OCI-LY1 (cell line): ENCODE measurements around the gene CTSE.

Experiments
- H2AFZ ChIP-seq: fragments of 200-600 bp; sonication (generic), shearing (Covaris generic); 2 replicates; pipeline ENCODE4 v1.6.0; 2014; ENCODE audit warnings: antibody characterized with exemption, mild to moderate bottlenecking, low read length
- H3F3A ChIP-seq: fragments of 200-600 bp; sonication (generic), shearing (Covaris generic); 2 replicates; pipeline ENCODE4 v1.6.0; 2014; ENCODE audit warnings: mild to moderate bottlenecking, antibody characterized with exemption, low read length, moderate library complexity; ENCODE audit not compliant: insufficient read depth
- H3K27ac ChIP-seq: fragments of 200-600 bp; sonication (generic); 2 replicates; pipeline ENCODE4 v1.5.1; 2014; ENCODE audit warnings: low read length, mixed run types, mild to moderate bottlenecking, low read depth; ENCODE audit not compliant: poor library complexity, severe bottlenecking
- H3K27me3 ChIP-seq: fragments of 200-600 bp; sonication (generic); 2 replicates; pipeline ENCODE4 v1.6.0; 2014; ENCODE audit warnings: antibody characterized with exemption, mild to moderate bottlenecking, low read length, moderate library complexity; ENCODE audit not compliant: insufficient read depth
- H3K36me3 ChIP-seq: fragments of 200-600 bp; sonication (generic); 2 replicates; pipeline ENCODE4 v1.6.1; 2014; ENCODE audit warnings: mild to moderate bottlenecking, antibody characterized with exemption, low read length, moderate library complexity, mixed read lengths; ENCODE audit not compliant: insufficient read depth
- H3K4me1 ChIP-seq: fragments of 200-600 bp; sonication (generic); 2 replicates; pipeline ENCODE4 v1.5.1; 2014; ENCODE audit warnings: mild to moderate bottlenecking, low read length, moderate library complexity; ENCODE audit not compliant: insufficient read depth, severe bottlenecking
- H3K4me2 ChIP-seq: fragments of 200-600 bp; sonication (generic), shearing (Covaris generic); 2 replicates; pipeline ENCODE4 v1.6.1; 2014; ENCODE audit warnings: low read length
- H3K4me3 ChIP-seq: fragments of 200-600 bp; sonication (generic); 2 replicates; pipeline ENCODE4 v1.5.1; 2014; ENCODE audit warnings: low read length, low read depth, mild to moderate bottlenecking, mixed read lengths; ENCODE audit not compliant: poor library complexity, severe bottlenecking
- H3K79me2 ChIP-seq: fragments of 200-600 bp; shearing (Covaris generic); 2 replicates; pipeline ENCODE4 v1.6.1; 2016; ENCODE audit warnings: mixed run types, low read length, mixed read lengths; ENCODE audit not compliant: insufficient read depth
- H3K9ac ChIP-seq: fragments of 200-600 bp; sonication (generic), shearing (Covaris generic); 2 replicates; pipeline ENCODE4 v1.6.1; 2014; ENCODE audit warnings: mild to moderate bottlenecking, low read length, mixed read lengths
- H3K9me2 ChIP-seq: fragments of 200-600 bp; sonication (generic), shearing (Covaris generic); 2 replicates; pipeline ENCODE4 v1.6.1; 2014; ENCODE audit warnings: low read depth, mild to moderate bottlenecking, low read length, mixed read lengths
- H3K9me3 ChIP-seq: fragments of 200-600 bp; shearing (Covaris generic); 2 replicates; pipeline ENCODE4 v1.6.1; 2014; ENCODE audit warnings: low read length, mixed read lengths
- H4K20me1 ChIP-seq: fragments of 200-600 bp; sonication (generic), shearing (Covaris generic); 2 replicates; pipeline ENCODE4 v1.6.0; 2016; ENCODE audit warnings: mild to moderate bottlenecking, low read length; ENCODE audit not compliant: insufficient read depth
- EZH2 ChIP-seq: fragments of 200-600 bp; sonication (generic), shearing (Covaris generic); IDR thresholded peaks from 2 replicates; pipeline ENCODE4 v1.8.0; 2017; ENCODE audit warnings: borderline replicate concordance, mixed run types, mild to moderate bottlenecking, antibody characterized with exemption, low read length, moderate library complexity, mixed read lengths
- TF ChIP-seq, protein P1 (sequence below): fragments of 200-600 bp; sonication (generic), shearing (Covaris generic); IDR thresholded peaks from 2 replicates; pipeline ENCODE4 v1.5.1; 2017; ENCODE audit warnings: mild to moderate bottlenecking, antibody characterized with exemption, low read length, moderate library complexity, mixed read lengths

The CTSE gene

DNA sequence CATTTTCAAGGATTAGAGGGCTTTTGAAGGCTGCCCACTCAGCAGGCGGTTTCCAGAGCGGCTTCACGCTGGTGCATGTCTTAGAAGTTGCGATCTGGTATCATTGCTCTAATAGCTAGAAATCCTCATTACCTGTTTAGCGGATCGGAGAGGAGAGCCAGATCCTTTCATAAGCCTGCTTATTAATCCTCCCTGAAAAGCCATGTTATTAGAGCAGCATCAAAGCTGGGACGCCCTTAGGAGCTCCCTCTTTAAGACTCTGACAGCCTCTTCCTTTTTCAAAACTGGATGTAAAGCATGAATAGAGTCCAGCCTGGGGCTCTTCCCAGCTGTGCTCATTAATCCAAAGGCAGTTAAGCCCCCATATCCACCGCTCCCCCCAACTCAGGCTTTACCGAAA lies 13.9 kb upstream of the CTSE start:
- no peak overlapping the region for H3K9ac ChIP-seq
- H2AFZ ChIP-seq = no peak overlapping the region
- no peaks in the 10 kb centered on the region for H3K27me3 ChIP-seq
- H3K36me3 ChIP-seq = no peaks in the 10 kb centered on the region
- peaks cover 69% of the 10 kb centered on the region for H3K4me1 ChIP-seq
- H3K79me2 ChIP-seq = no peaks in the 10 kb centered on the region
- peak overlapping the region; percentile 80 for H3K27ac ChIP-seq
- H3K9me3 ChIP-seq = no peaks in the 10 kb centered on the region
- H3K4me2 ChIP-seq = no peak overlapping the region
- no peaks in the 10 kb centered on the region for H4K20me1 ChIP-seq
- H3K9me2 ChIP-seq = no peaks in the 10 kb centered on the region
- no peak overlapping the region for H3K4me3 ChIP-seq
- H3F3A ChIP-seq = no peaks in the 10 kb centered on the region
- no peak for TF ChIP-seq EZH2
- TF ChIP-seq, protein P1, sequence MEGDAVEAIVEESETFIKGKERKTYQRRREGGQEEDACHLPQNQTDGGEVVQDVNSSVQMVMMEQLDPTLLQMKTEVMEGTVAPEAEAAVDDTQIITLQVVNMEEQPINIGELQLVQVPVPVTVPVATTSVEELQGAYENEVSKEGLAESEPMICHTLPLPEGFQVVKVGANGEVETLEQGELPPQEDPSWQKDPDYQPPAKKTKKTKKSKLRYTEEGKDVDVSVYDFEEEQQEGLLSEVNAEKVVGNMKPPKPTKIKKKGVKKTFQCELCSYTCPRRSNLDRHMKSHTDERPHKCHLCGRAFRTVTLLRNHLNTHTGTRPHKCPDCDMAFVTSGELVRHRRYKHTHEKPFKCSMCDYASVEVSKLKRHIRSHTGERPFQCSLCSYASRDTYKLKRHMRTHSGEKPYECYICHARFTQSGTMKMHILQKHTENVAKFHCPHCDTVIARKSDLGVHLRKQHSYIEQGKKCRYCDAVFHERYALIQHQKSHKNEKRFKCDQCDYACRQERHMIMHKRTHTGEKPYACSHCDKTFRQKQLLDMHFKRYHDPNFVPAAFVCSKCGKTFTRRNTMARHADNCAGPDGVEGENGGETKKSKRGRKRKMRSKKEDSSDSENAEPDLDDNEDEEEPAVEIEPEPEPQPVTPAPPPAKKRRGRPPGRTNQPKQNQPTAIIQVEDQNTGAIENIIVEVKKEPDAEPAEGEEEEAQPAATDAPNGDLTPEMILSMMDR = no peak

DNA sequence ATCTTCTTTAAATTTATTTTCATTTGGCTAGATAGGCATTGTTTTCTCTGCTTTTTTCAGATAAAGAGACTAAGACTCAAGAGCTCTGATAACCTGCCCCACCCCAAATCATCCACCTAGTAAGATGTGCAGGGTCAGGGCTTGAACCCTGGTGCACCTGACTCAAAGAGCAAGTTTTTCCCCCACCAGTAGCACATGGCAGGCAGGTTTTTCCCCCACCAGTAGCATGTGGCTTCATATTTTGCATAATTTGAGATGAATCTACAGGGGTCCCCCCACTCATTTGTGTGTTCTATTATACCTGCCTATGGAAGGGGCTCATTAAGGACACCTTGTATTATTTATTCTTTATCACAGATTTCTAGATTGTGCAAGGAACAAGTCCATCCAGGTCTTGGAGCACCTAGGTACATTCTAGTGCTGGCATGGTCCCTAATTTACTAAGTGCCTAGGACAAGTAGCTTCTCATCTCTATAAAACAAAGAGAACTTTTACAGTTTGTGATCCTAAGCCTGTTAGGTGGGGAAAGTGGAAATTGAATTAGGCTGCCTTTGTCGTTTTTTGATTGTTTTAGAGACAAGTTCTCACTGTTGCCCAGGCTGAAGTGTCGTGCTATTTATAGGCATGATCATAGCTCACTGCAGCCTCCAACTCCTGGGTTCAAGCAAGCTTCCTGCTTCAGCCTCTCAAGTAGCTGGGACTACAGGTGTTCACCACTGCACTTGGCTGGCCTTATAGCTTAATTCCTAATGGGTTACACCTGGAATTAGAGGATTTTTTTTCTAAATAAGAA lies 13.2 kb upstream of the CTSE start:
- H3K9me2 ChIP-seq = no peaks in the 10 kb centered on the region
- H3K79me2 ChIP-seq = no peaks in the 10 kb centered on the region
- peaks cover 69% of the 10 kb centered on the region for H3K4me1 ChIP-seq
- TF ChIP-seq, protein P1 = no peak
- no peak for TF ChIP-seq EZH2
- H2AFZ ChIP-seq = peak overlapping the region; percentile 46; the same call in 1 of the 2 replicates
- no peaks in the 10 kb centered on the region for H4K20me1 ChIP-seq
- no peaks in the 10 kb centered on the region for H3K27me3 ChIP-seq
- H3K27ac ChIP-seq = peak overlapping the region; percentile 80
- H3K9ac ChIP-seq = peak overlapping the region; percentile 23; the same call in 1 of the 2 replicates
- H3K9me3 ChIP-seq = no peaks in the 10 kb centered on the region
- no peaks in the 10 kb centered on the region for H3F3A ChIP-seq
- H3K4me3 ChIP-seq = no peak overlapping the region
- peak overlapping the region; percentile 39; the same call in 1 of the 2 replicates for H3K4me2 ChIP-seq
- no peaks in the 10 kb centered on the region for H3K36me3 ChIP-seq

DNA sequence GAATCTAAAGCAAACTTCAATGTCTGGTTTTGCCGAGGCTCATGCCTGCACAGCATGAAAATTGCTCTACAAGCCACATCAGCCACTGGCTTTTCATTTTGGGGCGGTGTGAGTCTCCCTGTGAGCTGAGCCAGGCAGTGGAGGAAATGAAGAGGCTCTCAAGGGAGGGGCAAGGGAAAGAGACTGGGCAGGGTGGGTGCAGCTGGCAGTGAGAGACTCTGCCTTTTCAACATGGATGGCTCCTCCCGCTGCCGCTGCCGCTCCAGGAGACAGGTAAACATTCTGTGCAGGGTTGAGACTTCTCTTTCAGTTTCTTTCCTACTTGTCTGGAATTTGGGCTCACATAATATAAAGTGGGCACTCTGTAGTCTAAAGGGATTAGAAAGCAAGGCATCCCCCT lies 11.3 kb upstream of the CTSE start:
- Histone ChIP-seq H3K4me1 (peaks cover 62% of the 10 kb centered on the region), H3K4me3 (peak overlapping the region; percentile 45), H2AFZ (no peak overlapping the region), H3K9me2 (no peaks in the 10 kb centered on the region), H3K27ac (peak overlapping the region; percentile 23), H3K9ac (peak overlapping the region; percentile 24; the same call in 1 of the 2 replicates), H3K79me2 (no peaks in the 10 kb centered on the region), H3K4me2 (peak overlapping the region; percentile 51), H4K20me1 (no peaks in the 10 kb centered on the region), H3K9me3 (no peaks in the 10 kb centered on the region), H3K27me3 (no peaks in the 10 kb centered on the region), H3K36me3 (no peaks in the 10 kb centered on the region), H3F3A (no peaks in the 10 kb centered on the region)
- TF ChIP-seq EZH2 = no peak
- TF ChIP-seq, protein P1 = no peak
